OCI-LY7 (cell line): ENCODE measurements around the gene MTG1. TPM values are rescaled to one million over a fixed set of nuclear protein-coding genes. Genes with fewer than 3 reads are reported as not detected.
A peak's percentile ranks its signal among the peaks of the same experiment; 100 is the strongest.

Experiments
- BruUV-seq: library from RNA; stranded (reverse); fragments of 400-500 nt; replicated peaks from 2 replicates; lab custom pipeline; 2021; lab: Mats Ljungman, UMichigan
- CTCF ChIA-PET: fragments of 300-600 bp; sonication (Branson Sonifier 250); formaldehyde crosslinking; loops from one replicate; lab custom pipeline; 2022; ENCODE audit warnings: antibody characterized with exemption; ENCODE audit not compliant: unreplicated experiment; lab: Charles Lee
- POLR2A ChIA-PET: fragments of 300-600 bp; sonication (Branson Sonifier 250); formaldehyde crosslinking; loops from one replicate; lab custom pipeline; 2022; ENCODE audit warnings: antibody characterized with exemption; lab: Charles Lee
- DNase-seq: peaks from one replicate; pipeline ENCODE4 v3.0.0-alpha.2; 2015; ENCODE audit warnings: low spot score
- H2AFZ ChIP-seq: fragments of 200-600 bp; sonication (generic), shearing (Covaris generic); 2 replicates; pipeline ENCODE4 v1.6.1; 2014; ENCODE audit warnings: mild to moderate bottlenecking, antibody characterized with exemption, low read length, moderate library complexity
- H3K27ac ChIP-seq: fragments of 200-600 bp; sonication (generic); 2 replicates; pipeline ENCODE4 v1.5.1; 2014; ENCODE audit warnings: mixed run types, low read depth, mild to moderate bottlenecking, moderate library complexity, low read length, inconsistent platforms; ENCODE audit not compliant: poor library complexity, severe bottlenecking
- H3K36me3 ChIP-seq: fragments of 200-600 bp; sonication (generic); 2 replicates; pipeline ENCODE4 v1.6.1; 2014; ENCODE audit warnings: mild to moderate bottlenecking, antibody characterized with exemption, low read length, moderate library complexity, mixed read lengths; ENCODE audit not compliant: insufficient read depth
- H3K4me1 ChIP-seq: fragments of 200-600 bp; sonication (generic); 2 replicates; pipeline ENCODE4 v1.5.1; 2014; ENCODE audit warnings: mild to moderate bottlenecking, low read length; ENCODE audit not compliant: insufficient read depth, poor library complexity, severe bottlenecking
- H3K4me2 ChIP-seq: fragments of 200-600 bp; sonication (generic); 2 replicates; pipeline ENCODE4 v1.6.1; 2014; ENCODE audit warnings: mild to moderate bottlenecking, low read length
- H3K4me3 ChIP-seq: fragments of 200-600 bp; sonication (generic); 2 replicates; pipeline ENCODE4 v1.5.1; 2014; ENCODE audit warnings: mild to moderate bottlenecking, low read depth, low read length; ENCODE audit not compliant: poor library complexity, severe bottlenecking
- H3K79me2 ChIP-seq: fragments of 200-600 bp; sonication (generic); 2 replicates; pipeline ENCODE4 v1.6.1; 2016; ENCODE audit warnings: low read depth, mild to moderate bottlenecking, low read length, moderate library complexity, mixed read lengths; ENCODE audit not compliant: insufficient read depth
- H3K9me2 ChIP-seq: fragments of 200-600 bp; sonication (generic); 2 replicates; pipeline ENCODE4 v1.6.1; 2016; ENCODE audit warnings: mild to moderate bottlenecking, low read length, mixed read lengths; ENCODE audit not compliant: insufficient read depth
- H3K9me3 ChIP-seq: fragments of 200-600 bp; sonication (generic); 2 replicates; pipeline ENCODE4 v1.6.1; 2014; ENCODE audit warnings: mild to moderate bottlenecking, mixed run types, low read length, mixed read lengths
- H4K20me1 ChIP-seq: fragments of 200-600 bp; sonication (generic); 2 replicates; pipeline ENCODE4 v1.6.1; 2014; ENCODE audit warnings: mild to moderate bottlenecking, antibody characterized with exemption, low read length, moderate library complexity, mixed read lengths; ENCODE audit not compliant: insufficient read depth
- EZH2phosphoT487 ChIP-seq: fragments of 200-600 bp; sonication (generic); IDR thresholded peaks from 2 replicates; pipeline ENCODE4 v1.6.1; 2018; ENCODE audit warnings: low read depth, borderline replicate concordance, mild to moderate bottlenecking, mixed run types, antibody characterized with exemption, low read length, moderate library complexity, mixed read lengths
- intact Hi-C: fragments of 100-400 bp; cut with micrococcal nuclease; formaldehyde crosslinking; loops from one replicate; pipeline ENCODE4 v1.10.0; 2022; ENCODE audit not compliant: unreplicated experiment
- total RNA-seq, 2 experiments: library from RNA; depleted of rRNA in 1 of 2; stranded (reverse); fragments of >200 nt in 1 of 2; shearing (Covaris generic) in 1 of 2; gene quantifications; 2 replicates each; pipeline ENCODE4 v1.2.3, GENCODE V29; 2014 to 2022
- TF ChIP-seq, protein P1 (sequence below): fragments of 200-600 bp; sonication (generic); conservative IDR thresholded peaks from 2 replicates; pipeline ENCODE4 v1.5.1; 2014; ENCODE audit warnings: mild to moderate bottlenecking, antibody characterized with exemption, low read length, moderate library complexity, mixed read lengths

The MTG1 gene
- total RNA-seq, 2 experiments from 2014 or later, result 85.6 to 101 TPM

DNA sequence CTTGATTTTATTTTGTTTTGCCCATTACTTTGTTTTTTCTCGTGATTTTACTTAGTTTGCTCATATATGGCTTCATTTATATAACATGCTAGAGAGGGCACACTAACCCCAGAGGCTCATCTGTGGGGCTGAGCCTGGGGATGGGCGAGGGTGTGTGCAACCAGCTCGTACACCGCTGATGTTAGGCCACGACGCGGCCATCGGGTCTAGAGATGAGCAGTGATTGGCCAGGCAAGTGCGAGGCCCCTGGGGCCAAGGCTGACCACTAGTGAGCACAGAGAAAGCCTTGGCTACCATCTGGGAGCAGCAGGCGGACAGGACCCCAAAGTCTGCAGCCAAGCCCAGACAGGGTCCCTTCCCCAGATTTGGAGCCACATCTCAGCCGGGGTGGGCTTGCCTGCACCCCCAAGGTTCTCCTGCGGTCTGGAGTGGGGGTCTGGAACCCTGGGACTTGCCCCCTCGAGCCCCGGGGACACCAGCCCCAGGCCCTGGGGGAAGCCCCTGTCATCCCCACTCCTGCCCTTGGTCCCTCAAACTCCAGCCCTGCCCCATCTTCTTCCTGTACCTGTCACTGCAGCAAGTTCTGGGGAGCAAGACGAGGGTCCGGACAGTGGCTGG, 39.9 kb upstream of the MTG1 start:
- Histone ChIP-seq H3K9me3 (no peaks in the 10 kb centered on the region), H3K4me1 (peaks cover 7% of the 10 kb centered on the region)
- CTCF ChIA-PET, result no interaction called here

DNA sequence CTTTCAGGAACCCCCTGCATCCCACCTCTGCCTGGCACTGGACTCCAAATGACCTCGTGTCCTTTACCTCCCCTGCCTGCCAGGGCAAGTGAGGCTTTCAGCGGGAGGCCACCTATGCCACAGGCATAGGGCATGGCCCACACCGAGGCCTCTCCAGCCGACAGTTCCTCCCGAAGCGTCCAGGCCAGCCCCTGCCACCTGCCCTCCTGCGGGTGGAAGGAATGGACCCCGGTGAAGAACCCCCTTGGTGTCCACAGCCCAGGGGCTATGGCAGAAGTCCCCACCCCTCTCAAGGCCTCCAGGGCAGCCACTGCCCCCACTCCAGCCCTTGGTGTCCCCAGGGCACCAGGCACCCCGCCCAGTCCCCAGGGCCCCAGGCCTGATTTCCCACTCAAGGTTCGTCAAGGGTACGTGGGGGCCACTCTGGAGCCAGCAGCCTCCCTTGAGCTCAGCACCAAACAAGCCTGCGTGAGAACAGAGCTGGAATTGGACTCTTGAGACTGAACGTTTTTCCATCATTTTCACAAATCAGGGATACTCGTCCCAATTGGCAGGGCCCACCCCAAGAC, 39.2 kb upstream of the MTG1 start:
- Histone ChIP-seq H4K20me1 (no peaks in the 10 kb centered on the region), H3K4me1 (peaks cover 7% of the 10 kb centered on the region), H2AFZ (no peak overlapping the region), H3K79me2 (no peaks in the 10 kb centered on the region), H3K36me3 (no peaks in the 10 kb centered on the region), H3K9me2 (no peaks in the 10 kb centered on the region), H3K4me3 (no peak overlapping the region), H3K9me3 (no peaks in the 10 kb centered on the region), H3K4me2 (no peak overlapping the region), H3K27ac (no peak overlapping the region)
- CTCF ChIA-PET, result no interaction called here
- intact Hi-C loops, result no loop called here
- no peak for DNase-seq
- POLR2A ChIA-PET, result no interaction called here
- BruUV-seq, result no TSS peak
- no peak for TF ChIP-seq EZH2phosphoT487
- TF ChIP-seq, protein P1, sequence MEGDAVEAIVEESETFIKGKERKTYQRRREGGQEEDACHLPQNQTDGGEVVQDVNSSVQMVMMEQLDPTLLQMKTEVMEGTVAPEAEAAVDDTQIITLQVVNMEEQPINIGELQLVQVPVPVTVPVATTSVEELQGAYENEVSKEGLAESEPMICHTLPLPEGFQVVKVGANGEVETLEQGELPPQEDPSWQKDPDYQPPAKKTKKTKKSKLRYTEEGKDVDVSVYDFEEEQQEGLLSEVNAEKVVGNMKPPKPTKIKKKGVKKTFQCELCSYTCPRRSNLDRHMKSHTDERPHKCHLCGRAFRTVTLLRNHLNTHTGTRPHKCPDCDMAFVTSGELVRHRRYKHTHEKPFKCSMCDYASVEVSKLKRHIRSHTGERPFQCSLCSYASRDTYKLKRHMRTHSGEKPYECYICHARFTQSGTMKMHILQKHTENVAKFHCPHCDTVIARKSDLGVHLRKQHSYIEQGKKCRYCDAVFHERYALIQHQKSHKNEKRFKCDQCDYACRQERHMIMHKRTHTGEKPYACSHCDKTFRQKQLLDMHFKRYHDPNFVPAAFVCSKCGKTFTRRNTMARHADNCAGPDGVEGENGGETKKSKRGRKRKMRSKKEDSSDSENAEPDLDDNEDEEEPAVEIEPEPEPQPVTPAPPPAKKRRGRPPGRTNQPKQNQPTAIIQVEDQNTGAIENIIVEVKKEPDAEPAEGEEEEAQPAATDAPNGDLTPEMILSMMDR, result no peak

More for the DNA sequence above, 39.9 kb upstream of the MTG1 start:
- no peaks in the 10 kb centered on the region for H3K79me2 ChIP-seq
- H4K20me1 ChIP-seq, result no peaks in the 10 kb centered on the region
- intact Hi-C loops, result no loop called here
- H3K36me3 ChIP-seq, result no peaks in the 10 kb centered on the region
- no peak overlapping the region for H3K4me3 ChIP-seq
- no TSS peak for BruUV-seq
- POLR2A ChIA-PET, result interaction anchor here (0.6 kb wide), 1 partner anchor 52 kb away, joined by 5 read pairs; no protein-coding TSS in a partner anchor
- no peak overlapping the region for H3K27ac ChIP-seq
- TF ChIP-seq, protein P1, result no peak
- no peak for TF ChIP-seq EZH2phosphoT487
- DNase-seq, result no peak
- H3K9me2 ChIP-seq, result no peaks in the 10 kb centered on the region
- H2AFZ ChIP-seq, result no peak overlapping the region
- no peak overlapping the region for H3K4me2 ChIP-seq

DNA sequence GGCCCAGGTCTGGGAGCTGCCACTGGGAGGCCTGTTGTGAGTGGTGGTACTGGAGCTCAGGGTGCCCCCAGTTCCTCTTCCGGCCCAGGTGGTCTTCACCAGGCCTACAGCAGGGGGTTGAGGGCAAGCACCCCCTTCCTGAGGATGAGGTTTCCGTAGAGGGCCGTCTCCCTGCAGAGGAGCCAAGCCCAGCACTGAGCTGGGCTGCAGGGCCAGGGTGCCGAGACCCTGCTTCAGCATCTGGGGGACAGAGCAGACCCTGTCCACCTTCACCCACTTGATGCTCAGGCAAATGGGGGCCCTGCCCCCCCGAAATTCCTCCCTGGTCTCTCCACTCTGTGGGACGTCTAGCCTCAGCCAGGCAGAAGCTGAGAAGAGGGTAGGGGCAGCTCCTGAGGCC, 38.7 kb upstream of the MTG1 start:
- no peak overlapping the region for H3K4me3 ChIP-seq
- no peaks in the 10 kb centered on the region for H3K79me2 ChIP-seq
- intact Hi-C loops, result no loop called here
- TF ChIP-seq, protein P1, result no peak
- TF ChIP-seq EZH2phosphoT487, result no peak
- no peaks in the 10 kb centered on the region for H3K9me2 ChIP-seq
- H3K36me3 ChIP-seq, result no peaks in the 10 kb centered on the region
- ChIA-PET CTCF (no interaction called here), POLR2A (no interaction called here)
- H3K4me1 ChIP-seq, result peaks cover 7% of the 10 kb centered on the region
- DNase-seq, result no peak
- H2AFZ ChIP-seq, result no peak overlapping the region
- BruUV-seq, result TSS peak; percentile 49
- no peak overlapping the region for H3K4me2 ChIP-seq
- H3K27ac ChIP-seq, result no peak overlapping the region
- H4K20me1 ChIP-seq, result no peaks in the 10 kb centered on the region
- no peaks in the 10 kb centered on the region for H3K9me3 ChIP-seq
